CD4-positive, alpha-beta T cell treated with Interleukin-10 for 1 hour (primary cell): ENCODE measurements around the gene ATP10A.

Source experiments
- DNase-seq: peaks from one replicate; pipeline ENCODE4 v3.0.0-alpha.2; 2020

ATP10A gene

DNA sequence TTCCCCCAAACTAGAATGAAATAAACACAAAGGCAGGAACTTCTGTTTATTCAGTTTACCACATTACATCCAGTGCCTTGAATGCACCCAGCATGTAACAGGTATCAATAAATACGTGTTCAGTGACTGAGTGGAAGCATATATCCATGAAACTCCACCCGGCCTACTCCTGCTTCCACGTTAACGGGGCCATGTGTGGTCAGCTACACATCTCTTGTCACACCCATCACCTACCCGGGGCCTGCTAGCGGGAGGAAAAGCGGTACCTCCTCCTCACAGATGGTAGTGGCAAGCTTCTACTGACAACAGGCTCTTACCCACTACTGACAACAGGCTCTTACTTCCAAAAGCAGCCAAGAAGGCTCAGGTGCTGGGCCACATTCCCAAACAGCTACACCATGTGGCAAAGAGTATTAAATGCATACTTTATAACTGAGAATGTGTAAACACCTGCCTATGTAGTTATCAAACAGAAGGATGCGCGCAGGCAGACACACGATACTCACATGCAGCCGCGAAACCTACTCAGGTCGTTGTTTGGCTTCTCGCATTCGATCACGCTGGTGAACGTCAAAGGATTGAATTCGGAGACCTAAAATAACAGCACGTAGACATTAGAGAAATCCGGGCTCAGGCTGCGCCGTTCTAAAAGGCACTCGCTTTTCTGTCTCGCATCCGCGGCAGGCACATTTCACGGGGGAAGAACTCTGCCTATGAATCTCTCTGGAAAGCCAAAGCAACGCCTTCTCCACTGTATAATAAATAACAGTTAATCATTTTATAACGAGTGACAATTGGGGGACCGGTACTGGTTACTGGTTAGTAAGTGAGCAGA is 127.4 kb downstream of the ATP10A start:
- no peak for DNase-seq

DNA sequence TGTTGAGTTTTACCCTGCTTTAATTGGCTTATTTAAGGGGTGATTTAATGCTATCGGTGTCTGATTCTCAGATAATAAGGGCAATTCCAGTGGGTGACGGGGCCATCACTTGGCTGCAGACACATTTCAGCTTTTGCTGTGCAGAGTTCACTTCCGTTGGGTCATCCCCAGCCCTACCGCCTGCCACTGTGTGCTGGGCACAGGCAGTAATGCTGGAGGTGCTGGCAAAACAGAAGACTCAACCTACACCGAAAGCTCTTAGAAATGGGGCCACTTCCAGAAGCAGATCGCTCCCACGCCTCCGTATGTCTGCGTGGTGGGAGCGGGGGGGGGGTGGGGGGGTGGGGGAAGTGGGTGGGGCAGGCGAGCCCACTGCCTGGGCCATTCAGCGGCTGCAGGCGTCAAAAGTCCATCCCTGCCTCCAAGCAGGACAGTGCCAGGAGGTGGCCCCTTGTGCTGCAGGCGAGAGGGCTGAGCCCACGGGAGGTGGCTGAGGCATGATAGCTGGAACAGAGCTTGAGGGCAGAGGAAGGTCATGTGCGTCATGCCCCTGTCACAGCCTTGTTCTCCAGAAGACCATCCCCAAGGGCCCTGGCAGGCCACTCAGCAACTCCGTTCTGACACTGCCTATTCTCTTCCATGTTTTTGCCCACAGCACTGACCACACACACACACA is 128.3 kb downstream of the ATP10A start:
- DNase-seq: no peak

DNA sequence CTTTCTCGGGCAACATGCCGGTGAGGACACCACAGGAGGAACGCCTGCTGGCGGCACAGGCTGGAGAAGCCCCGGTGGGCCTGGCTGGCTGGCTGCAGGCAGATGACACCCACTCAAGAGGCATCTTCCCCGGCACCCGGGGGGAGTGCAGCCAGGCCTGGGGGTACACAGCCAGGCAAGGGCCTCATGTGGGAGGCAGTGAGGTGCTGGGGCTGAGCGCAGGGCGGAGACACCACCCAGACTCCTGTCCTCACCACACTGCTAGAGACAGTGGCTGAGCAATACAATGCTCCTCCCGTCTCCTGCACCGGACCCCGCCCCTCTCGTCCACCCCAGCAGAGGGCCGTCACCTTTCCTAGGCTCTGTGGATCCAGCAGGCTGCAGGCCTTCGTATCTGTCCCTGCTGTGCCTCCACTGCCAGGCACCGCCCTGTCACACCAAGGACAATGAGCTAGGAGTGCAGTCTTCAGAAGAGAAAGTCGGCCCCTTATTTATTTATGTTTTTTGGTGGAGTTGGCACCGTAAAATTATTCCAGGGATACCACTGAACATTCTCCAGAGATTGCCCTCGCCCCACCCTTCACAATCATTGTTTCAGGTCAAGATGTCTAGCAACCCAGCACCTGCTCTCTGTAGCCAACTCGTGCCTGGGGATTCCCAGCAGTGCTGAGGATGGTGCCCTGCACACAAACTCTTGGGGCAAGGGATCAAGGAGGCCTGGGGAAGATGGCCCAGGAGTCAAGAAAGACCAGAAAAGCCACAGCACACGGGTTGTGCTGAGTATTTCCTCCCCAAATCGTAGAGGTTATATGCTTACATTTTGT is 129.1 kb downstream of the ATP10A start:
- DNase-seq: no peak

DNA sequence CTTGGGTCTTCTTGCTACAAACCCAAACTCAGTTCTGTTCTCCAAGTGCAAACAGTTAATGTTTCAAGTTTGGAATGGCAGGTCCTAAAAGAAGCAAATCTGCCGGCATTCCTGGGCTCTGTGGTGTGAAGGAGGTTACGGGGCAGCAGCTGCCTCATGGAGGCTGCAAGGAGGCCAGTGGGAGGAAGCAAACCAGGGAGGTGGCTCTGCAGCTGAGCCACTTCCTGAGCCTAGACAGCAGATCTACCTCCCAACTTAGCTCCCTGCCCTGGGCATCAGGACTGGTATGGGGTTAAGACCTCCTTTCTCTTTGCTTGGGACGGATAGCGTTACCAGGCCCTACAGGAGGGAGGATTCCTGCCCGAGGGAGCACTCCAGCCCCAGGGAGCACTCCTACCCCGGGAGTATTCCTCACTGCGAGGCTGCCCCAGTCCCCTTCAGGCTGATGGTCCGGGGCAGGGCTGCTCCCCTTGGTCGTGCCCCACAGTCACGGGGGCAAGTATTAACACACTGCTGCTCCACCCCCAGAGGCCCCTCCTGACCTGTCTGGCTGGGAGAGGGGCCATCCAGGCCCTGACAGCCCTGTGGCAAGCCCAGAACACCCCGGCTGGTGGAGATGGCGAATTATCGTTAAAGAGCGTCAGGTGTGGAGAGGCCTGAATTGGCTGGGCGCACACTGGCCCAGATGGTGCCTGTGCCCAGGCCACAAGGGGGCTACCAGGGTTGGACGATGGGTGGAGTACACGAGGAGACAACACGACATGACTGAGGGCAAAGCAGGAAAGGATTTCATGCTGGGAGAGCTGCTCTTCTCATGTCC is 129.9 kb downstream of the ATP10A start:
- no peak for DNase-seq

DNA sequence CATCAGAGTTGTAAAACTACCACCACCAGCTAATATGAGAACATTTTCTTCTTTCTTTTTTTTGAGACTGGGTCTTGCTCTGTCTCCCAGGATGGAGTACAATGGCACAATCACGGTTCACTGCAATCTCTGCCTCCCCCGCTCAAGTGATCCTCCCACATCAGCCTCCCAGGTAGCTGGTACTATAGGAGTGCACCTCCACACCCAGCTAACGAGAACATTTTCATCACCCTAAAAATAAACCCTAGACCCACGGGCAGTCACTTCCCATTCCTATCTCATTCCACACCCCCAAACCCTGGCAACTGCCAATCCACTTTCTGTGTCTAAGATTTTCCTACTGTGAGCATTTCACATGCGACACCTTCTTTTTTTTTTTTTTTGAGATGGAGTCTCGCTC is 130.9 kb downstream of the ATP10A start:
- DNase-seq: no peak

DNA sequence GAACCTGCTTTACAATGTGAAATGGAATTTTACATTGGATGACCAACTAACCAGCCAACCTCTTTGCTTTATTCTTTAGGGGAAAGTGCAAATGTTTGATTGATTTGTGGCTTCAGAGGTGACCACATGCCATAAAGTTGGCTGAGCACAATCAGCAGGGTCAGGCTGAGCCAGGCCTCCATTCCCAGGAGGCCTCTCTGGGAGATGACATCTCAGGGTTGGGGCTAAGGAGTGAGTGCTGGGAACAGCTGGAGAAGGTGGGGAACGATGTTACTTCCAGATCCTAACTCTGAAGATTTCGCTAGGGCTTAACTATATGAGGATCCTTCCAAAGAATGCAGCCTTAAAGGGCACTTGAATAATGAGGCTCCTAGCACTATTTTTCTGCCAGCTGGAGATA is 131.7 kb downstream of the ATP10A start:
- no peak for DNase-seq

DNA sequence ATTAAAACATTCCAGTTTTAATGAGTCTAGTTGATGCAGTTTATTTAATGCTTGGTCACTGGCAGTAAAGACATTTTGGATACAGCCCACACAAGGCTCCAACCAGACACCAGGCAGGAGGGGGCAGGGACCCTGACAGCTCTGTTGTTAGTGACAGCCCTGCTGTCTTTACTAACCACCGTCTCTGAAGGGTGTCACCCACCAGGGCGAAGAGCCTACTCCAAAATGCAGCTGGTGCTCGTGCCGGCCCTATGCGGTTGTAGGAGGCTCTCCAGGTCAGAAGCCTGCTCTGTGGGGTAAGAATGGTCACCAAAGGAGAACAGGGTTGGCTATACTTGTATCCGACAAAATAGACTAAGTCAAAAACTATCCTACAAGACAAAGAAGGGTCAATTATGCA is 132.2 kb downstream of the ATP10A start:
- no peak for DNase-seq

DNA sequence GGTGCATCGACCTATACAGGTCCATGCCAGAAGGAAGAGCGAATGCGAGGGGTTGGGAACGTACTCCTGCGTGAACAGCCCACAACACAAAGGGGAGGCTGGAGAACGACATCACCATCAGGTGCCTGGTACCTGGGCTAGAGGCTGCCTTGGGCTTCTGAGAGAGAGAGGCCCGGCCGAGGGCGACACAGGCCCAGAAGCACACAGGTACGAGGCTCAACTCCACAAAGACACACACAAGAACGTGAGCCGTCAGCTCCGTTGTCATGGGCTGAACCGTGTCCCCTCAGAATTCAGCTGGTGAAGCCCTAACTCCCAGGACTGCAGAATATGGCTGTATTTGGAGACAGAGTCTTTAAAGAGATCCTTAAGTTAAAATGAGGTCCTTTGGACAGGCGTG is 134.3 kb downstream of the ATP10A start:
- no peak for DNase-seq

DNA sequence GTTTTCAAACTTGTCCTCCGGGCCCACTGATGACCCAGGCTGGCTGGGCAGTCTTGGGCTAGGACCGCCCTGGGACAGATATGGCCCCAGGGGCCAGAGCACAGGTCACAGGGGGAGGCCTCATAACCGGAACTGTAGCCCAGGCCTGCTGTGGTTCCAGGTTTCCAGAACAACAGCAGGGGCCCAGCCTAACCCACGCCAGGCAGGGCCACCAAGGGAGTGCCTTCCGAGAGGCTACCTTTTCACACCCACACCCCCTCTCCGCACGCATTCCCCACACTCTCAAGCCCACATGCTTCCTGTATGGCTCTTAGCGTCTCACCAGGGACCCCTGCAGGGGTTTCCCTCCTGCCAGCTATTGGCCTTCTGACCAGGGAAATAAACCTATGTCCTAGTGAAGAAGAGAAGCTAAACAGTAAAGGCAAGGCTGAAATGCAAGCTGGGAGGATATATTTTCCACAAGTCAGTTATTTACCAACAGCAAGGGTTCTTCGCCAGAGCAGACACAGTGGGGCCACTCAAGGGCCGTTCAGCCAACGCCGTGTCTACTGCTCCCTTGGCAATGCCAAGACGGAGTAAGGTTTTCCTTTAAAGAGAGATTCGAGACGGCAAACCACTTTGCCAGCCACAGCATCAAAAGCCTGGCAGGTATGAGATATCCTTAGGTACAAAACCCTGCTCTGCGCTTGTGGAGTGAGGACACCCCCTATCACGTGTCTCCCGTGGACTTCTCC is 135.1 kb downstream of the ATP10A start:
- no peak for DNase-seq

DNA sequence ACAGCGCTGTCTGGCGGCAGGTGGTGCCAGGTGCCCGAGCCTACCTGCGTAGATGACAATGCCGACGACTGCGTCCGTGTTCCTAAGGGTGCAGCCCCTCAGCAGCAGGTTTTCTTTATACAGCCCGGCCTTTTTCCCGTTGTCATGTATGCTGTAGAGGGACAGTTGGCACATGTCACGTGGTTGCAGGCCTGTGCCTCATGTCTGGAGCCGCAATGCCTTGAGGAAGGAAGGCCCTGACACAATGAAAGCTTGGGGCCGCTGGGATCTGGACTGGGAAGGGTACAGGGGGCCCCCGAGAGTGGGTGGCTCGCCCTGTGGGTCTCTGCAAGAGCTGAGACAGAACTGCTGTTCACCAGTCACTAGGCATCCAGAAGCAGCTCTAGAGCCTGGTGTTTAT is 136.0 kb downstream of the ATP10A start:
- no peak for DNase-seq

DNA sequence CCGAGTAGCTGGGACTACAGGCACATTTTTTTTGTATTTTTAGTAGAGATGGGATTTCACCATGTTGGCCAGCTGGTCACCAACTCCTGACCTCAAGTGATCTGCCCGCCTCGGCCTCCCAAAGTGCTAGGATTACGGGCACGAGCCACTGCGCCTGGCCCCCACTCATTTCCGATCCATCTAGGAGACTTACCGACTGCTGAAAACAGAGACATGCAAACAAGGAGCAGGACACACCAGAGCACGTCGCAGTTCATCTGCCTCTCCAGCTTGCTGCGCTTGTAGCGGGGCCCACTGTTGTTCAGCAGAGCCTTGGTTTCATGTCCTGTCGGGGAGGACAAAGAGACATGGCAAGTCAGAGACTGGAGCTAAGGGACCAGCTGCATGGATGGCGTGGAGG is 137.4 kb downstream of the ATP10A start:
- no peak for DNase-seq

DNA sequence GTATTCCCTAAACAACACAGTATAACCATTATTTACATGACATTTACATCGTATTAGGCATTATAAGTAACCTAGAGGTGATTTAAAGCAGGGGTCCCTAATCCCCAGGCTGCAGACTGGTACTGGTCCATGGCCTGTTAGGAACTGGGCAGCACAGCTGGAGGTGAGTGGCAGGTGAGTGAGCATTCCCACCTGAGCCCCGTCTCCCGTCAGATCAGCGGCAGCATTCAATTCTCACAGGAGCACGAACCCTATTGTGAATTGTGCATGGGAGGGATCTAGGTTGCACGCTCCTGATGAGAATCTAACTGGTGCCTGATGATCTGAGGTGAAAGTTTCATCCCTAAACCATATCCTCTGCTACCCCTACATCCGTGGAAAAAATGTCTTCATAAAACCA is 138.2 kb downstream of the ATP10A start:
- no peak for DNase-seq

DNA sequence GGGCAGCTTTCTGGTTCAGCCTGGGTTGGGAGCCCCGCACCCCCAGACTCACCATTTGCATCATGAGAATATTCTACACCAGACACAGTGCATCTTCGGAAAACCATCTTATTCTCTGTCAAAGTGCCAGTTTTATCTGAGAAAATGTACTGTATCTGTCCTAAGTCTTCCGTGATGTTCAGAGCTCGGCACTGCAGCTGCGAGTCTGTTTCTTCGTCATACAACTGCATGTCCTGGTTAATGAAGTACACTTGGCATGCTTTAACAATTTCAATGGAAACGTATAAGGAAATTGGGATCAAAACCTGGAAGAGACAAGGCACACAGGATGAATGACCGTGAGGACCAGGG is 141.5 kb downstream of the ATP10A start:
- no peak for DNase-seq

DNA sequence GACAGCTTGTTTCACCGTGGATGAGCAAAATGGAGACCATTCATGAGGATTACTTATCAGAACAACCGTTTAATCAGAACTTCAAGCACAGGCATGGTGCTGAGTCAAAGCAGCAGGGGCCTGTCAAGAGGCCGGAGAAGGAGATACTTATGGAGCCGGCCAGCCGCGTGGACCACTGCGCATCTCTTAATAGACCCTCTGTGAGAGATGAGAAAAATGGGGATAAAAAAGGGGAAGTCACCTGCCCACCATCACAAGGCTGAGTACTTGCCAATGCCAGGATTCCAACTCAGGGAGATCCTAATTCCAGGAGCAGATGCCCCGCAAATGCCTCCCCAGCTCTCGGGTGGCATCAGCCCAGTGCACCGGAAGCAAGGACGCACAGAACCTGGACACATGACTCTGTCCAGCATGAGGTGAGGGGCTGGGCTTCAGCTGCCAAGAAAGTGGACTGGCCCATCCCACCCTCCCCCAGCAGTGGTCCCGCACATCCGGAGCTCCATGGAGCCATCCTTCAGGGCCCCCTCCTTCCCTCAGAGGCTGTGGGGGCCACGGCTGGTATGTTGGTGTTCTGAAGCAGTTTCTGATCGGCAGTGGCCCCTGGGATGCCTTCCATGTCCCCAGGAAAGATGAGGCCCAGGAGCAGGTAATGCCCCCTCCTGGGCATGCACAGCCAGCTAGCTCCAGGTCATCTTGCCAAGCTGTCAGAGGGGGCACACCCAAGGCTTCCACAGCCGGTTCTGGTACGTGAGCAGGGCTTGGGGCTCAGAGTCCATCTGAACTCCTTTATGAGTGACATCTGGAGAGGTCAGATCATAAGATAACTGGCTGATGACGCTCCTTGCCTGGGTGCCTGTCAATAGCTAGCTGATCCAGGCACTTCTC is 143.8 kb downstream of the ATP10A start:
- DNase-seq: no peak

DNA sequence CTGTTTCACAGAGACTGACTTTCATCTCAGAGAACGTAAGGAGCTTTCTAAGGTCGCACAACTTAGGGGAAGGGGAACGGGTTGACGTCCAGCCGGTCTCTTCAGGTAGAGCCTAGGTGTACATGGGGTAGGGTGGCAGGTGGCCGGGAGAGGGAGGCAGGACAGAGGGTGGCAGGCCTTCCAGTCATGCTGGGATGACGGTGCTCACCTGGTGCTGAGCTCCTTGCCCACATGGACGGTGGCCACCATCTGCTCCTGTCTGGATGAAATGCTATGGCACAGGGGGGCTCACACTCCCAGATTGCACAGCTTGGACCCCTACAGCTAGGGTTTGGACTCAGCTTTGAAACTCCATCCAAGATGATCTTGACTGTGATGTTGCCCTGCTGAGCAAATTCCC is 144.5 kb downstream of the ATP10A start:
- no peak for DNase-seq

DNA sequence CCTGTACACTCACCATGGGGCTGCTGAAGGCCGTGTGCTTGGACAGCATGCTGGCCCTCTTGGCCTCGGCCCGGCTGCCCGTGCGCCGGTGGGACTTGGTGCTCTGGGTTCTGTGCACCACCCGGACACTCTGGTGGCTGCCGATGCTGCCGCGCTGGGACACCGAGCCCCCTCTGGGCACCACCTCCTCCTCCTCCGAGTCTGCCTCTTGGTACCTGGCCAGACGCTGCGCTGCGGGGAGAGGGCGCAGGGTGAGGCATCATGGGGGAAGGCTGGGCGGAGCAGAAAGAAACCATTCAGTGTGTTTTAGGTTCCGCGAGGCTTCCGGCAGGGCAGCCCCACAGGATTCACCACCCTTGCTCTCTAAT is 145.0 kb downstream of the ATP10A start:
- no peak for DNase-seq

DNA sequence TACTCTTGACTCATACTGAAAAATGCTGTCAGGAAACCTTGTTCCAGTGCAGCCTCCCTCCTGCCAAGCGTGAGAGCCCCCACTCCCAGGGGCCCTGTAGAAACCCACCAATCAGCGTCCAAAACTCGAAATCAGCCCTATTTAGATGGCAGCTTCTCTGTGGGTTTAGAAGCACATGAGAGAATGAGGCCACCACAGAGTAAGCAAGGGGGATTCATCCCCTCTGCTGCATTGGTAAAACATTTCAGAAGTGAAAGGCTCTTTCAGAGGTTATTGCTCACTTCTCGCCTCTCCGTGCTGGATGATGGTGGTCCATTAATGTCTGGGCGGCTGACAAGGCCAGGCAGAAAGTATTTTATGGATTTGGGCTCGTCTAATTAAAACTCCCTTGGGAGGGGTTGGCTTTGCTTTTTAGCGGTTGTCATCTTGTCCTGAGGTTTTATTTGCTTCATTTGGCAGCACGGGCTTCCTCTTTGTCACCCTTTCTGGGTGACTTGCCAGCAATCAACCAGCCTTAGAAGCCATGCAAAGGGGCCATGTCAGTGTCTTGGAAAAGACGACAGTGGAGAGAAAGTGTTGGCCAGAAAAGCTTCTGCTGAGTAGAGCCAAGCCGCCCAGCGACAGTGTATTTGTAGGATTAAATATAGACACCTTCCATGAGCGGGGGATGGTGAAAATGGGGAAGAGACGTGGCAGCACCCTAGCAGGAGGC is 145.5 kb downstream of the ATP10A start:
- DNase-seq: no peak

DNA sequence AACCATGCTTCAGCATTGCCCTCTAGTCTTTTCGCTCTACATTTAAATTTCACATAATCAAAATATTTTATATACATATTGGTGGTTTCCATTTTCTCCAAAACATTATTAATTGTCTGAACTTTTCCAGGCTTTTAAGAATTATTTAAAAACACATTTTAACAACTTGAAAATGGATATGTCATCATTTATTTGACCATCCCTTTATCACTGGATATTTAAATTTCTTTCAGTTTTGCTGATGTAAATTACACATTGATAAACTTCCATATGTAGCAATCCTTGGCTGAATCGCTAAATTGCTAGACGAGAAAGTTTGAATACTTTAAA is 146.0 kb downstream of the ATP10A start:
- no peak for DNase-seq

DNA sequence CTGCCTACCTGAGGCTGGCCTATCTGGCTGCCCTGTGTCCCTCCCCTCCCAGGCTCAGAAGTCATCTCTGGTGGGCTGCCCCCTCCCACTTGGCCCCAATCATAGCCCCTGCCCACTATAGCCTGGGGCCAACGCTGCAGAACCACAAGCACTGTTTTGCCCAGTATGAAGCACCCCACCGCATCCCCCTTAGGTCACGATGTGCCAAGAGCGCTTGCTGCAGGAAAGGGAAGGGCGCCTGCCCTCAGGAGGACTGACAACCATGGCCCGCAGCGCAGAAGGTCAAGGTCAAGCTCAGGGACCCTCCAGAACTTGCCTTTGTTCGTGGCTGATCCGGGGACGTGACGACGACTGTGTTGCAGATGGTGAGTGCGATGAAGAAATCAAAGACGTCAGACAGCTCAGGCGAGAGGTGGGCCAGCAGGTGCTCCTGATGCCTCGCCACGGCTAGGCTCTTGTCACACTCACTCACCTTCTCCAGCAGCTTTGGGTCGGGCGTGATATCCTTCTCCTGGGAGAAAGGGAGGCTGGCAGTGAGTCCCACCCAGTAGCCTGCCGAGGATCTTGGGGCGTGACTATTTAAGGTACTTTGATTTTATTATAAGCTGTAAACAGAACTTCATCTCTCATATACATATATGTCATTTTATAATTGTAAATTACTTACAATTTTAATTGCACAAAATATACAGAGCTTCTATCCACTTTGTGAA is 146.6 kb downstream of the ATP10A start:
- no peak for DNase-seq
